Stimulated activated effector memory CD8-positive, alpha-beta T cell treated with anti-CD3 and anti-CD28 coated beads, Interleukin-12 subunit alpha, Interleukin-12 subunit beta, amount 100 ng/mL, for 72 hours (primary cell): ENCODE data around the gene PRKAB1.
"Not testable (repeated sequence)": the region's sequence is repeated elsewhere in the genome, so short reads cannot be mapped to it uniquely, and the experiment has no call there.

ENCODE experiments used
- ATAC-seq: fragments of 150-1000 bp; cut with Tn5 transposase; 2 replicates; pipeline ENCODE4 v1.10.0; 2021
- DNase-seq, 2 donors: peaks; one replicate each; pipeline ENCODE4 v3.0.0; 2021 to 2022; ENCODE audit warnings: low spot score in 2 of 2
- H3K27ac Mint-ChIP-seq: one replicate; pipeline ENCODE4 v1.8.0; 2022; ENCODE audit warnings: mild to moderate bottlenecking, mixed read lengths
- H3K36me3 Mint-ChIP-seq: one replicate; pipeline ENCODE4 v1.8.0; 2022; ENCODE audit warnings: mild to moderate bottlenecking, mixed read lengths
- H3K4me1 Mint-ChIP-seq: one replicate; pipeline ENCODE4 v1.8.0; 2022; ENCODE audit warnings: mixed read lengths
- H3K4me3 Mint-ChIP-seq: one replicate; pipeline ENCODE4 v1.8.0; 2022; ENCODE audit warnings: mild to moderate bottlenecking, mixed read lengths
- H3K9me3 Mint-ChIP-seq: one replicate; pipeline ENCODE4 v1.8.0; 2022; ENCODE audit warnings: mixed read lengths

Gene PRKAB1

GRCh38 chr12:119706427-119706826 is 38.5 kb downstream of the PRKAB1 start:
- H3K4me1 Mint-ChIP-seq, H3K4me3 Mint-ChIP-seq, H3K36me3 Mint-ChIP-seq, H3K27ac Mint-ChIP-seq, DNase-seq, H3K9me3 Mint-ChIP-seq, ATAC-seq: not testable (repeated sequence)

- H3K4me1 Mint-ChIP-seq = no peaks in the 10 kb centered on the region
- H3K36me3 Mint-ChIP-seq = peaks cover 13% of the 10 kb centered on the region
- no peak overlapping the region for H3K27ac Mint-ChIP-seq
- no peaks in the 10 kb centered on the region for H3K9me3 Mint-ChIP-seq
- H3K4me3 Mint-ChIP-seq = no peak overlapping the region
- no peak for DNase-seq
- no peak for ATAC-seq
Measured at GRCh38 chr12:119710374-119710964, 42.5 kb downstream of the PRKAB1 start.

GRCh38 chr12:119710965-119711551 is 43.1 kb downstream of the PRKAB1 start:
- H3K9me3 Mint-ChIP-seq = no peaks in the 10 kb centered on the region
- H3K36me3 Mint-ChIP-seq = peaks cover 13% of the 10 kb centered on the region
- ATAC-seq (no peak), DNase-seq (no peak)
- no peak overlapping the region for H3K27ac Mint-ChIP-seq
- H3K4me3 Mint-ChIP-seq = no peak overlapping the region
- H3K4me1 Mint-ChIP-seq = no peaks in the 10 kb centered on the region

GRCh38 chr12:119711693-119712092 is 43.8 kb downstream of the PRKAB1 start:
- H3K4me3 Mint-ChIP-seq = no peak overlapping the region
- ATAC-seq = no peak

GRCh38 chr12:119712721-119713120 is 44.8 kb downstream of the PRKAB1 start:
- H3K4me1 Mint-ChIP-seq = no peaks in the 10 kb centered on the region
- H3K9me3 Mint-ChIP-seq = no peaks in the 10 kb centered on the region
- no peak overlapping the region for H3K4me3 Mint-ChIP-seq
- peaks cover 13% of the 10 kb centered on the region for H3K36me3 Mint-ChIP-seq
- DNase-seq = no peak
- ATAC-seq = no peak
- no peak overlapping the region for H3K27ac Mint-ChIP-seq

More at GRCh38 chr12:119711693-119712092, 43.8 kb downstream of the PRKAB1 start:
- DNase-seq = no peak
- H3K4me1 Mint-ChIP-seq = no peaks in the 10 kb centered on the region
- no peaks in the 10 kb centered on the region for H3K9me3 Mint-ChIP-seq
- H3K36me3 Mint-ChIP-seq = peaks cover 13% of the 10 kb centered on the region
- no peak overlapping the region for H3K27ac Mint-ChIP-seq

GRCh38 chr12:119713551-119714031 is 45.7 kb downstream of the PRKAB1 start:
- H3K4me3 Mint-ChIP-seq = no peak overlapping the region
- ATAC-seq (no peak), DNase-seq (no peak)
- H3K9me3 Mint-ChIP-seq = no peaks in the 10 kb centered on the region
- peaks cover 8% of the 10 kb centered on the region for H3K36me3 Mint-ChIP-seq
- no peak overlapping the region for H3K27ac Mint-ChIP-seq
- no peaks in the 10 kb centered on the region for H3K4me1 Mint-ChIP-seq

- Mint-ChIP-seq H3K4me3 (no peak overlapping the region), H3K27ac (no peak overlapping the region), H3K4me1 (no peaks in the 10 kb centered on the region), H3K9me3 (no peaks in the 10 kb centered on the region), H3K36me3 (peaks cover 8% of the 10 kb centered on the region)
- DNase-seq (no peak), ATAC-seq (no peak)
Measured at GRCh38 chr12:119714614-119715267, 46.8 kb downstream of the PRKAB1 start.

- H3K9me3 Mint-ChIP-seq = no peaks in the 10 kb centered on the region
- H3K4me1 Mint-ChIP-seq = no peaks in the 10 kb centered on the region
- no peak overlapping the region for H3K27ac Mint-ChIP-seq
- H3K36me3 Mint-ChIP-seq = peaks cover 8% of the 10 kb centered on the region
- H3K4me3 Mint-ChIP-seq = no peak overlapping the region
- DNase-seq = no peak
- ATAC-seq = no peak
Measured at GRCh38 chr12:119715268-119715620, 47.3 kb downstream of the PRKAB1 start.

- ATAC-seq (no peak), DNase-seq (no peak)
- Mint-ChIP-seq H3K9me3 (no peaks in the 10 kb centered on the region), H3K4me3 (no peak overlapping the region), H3K27ac (no peak overlapping the region), H3K4me1 (no peaks in the 10 kb centered on the region), H3K36me3 (no peaks in the 10 kb centered on the region)
Measured at GRCh38 chr12:119718141-119718540, 50.2 kb downstream of the PRKAB1 start.

GRCh38 chr12:119720349-119720748 is 52.4 kb downstream of the PRKAB1 start:
- H3K36me3 Mint-ChIP-seq = no peaks in the 10 kb centered on the region

GRCh38 chr12:119721306-119721705 is 53.4 kb downstream of the PRKAB1 start:
- Mint-ChIP-seq H3K4me3 (no peak overlapping the region), H3K36me3 (no peaks in the 10 kb centered on the region), H3K27ac (no peak overlapping the region), H3K4me1 (no peaks in the 10 kb centered on the region), H3K9me3 (no peaks in the 10 kb centered on the region)
- DNase-seq = no peak
- ATAC-seq = no peak

More at GRCh38 chr12:119720349-119720748, 52.4 kb downstream of the PRKAB1 start:
- Mint-ChIP-seq H3K27ac (no peak overlapping the region), H3K4me1 (no peaks in the 10 kb centered on the region), H3K9me3 (no peaks in the 10 kb centered on the region), H3K4me3 (no peak overlapping the region)
- DNase-seq (no peak), ATAC-seq (no peak)

- no peak for DNase-seq
- H3K36me3 Mint-ChIP-seq = no peaks in the 10 kb centered on the region
- no peaks in the 10 kb centered on the region for H3K9me3 Mint-ChIP-seq
- H3K27ac Mint-ChIP-seq = no peak overlapping the region
- no peak for ATAC-seq
- no peaks in the 10 kb centered on the region for H3K4me1 Mint-ChIP-seq
- no peak overlapping the region for H3K4me3 Mint-ChIP-seq
Measured at GRCh38 chr12:119725523-119725922, 57.6 kb downstream of the PRKAB1 start.

- no peaks in the 10 kb centered on the region for H3K9me3 Mint-ChIP-seq
- no peaks in the 10 kb centered on the region for H3K36me3 Mint-ChIP-seq
- DNase-seq (no peak), ATAC-seq (no peak)
- no peak overlapping the region for H3K4me3 Mint-ChIP-seq
- no peaks in the 10 kb centered on the region for H3K4me1 Mint-ChIP-seq
- no peak overlapping the region for H3K27ac Mint-ChIP-seq
Measured at GRCh38 chr12:119727600-119728443, 59.9 kb downstream of the PRKAB1 start.

- H3K27ac Mint-ChIP-seq = no peak overlapping the region
- DNase-seq (no peak), ATAC-seq (no peak)
- H3K36me3 Mint-ChIP-seq = no peaks in the 10 kb centered on the region
- no peaks in the 10 kb centered on the region for H3K9me3 Mint-ChIP-seq
- H3K4me1 Mint-ChIP-seq = no peaks in the 10 kb centered on the region
- H3K4me3 Mint-ChIP-seq = no peak overlapping the region
Measured at GRCh38 chr12:119728444-119728745, 60.5 kb downstream of the PRKAB1 start.

- Mint-ChIP-seq H3K4me1 (no peaks in the 10 kb centered on the region), H3K36me3 (peaks cover 9% of the 10 kb centered on the region), H3K4me3 (no peak overlapping the region), H3K27ac (no peak overlapping the region), H3K9me3 (no peaks in the 10 kb centered on the region)
- ATAC-seq = no peak
- no peak for DNase-seq
Measured at GRCh38 chr12:119729871-119730270, 61.9 kb downstream of the PRKAB1 start.
